Measurements from ENCODE around the gene GJD4. TPM values are rescaled to one million over a fixed set of nuclear protein-coding genes. Genes with fewer than 3 reads are reported as not detected.

Gene GJD4
- total and polyA plus RNA-seq, 2 experiments from 2014 or later: not detected

- Histone ChIP-seq H3F3A (replicated peaks; ENCODE audit: low read depth) (no peaks in the 10 kb centered on the region), H3K4me2 (no peak overlapping the region), H3K4me1 (ENCODE audit: insufficient read depth) (no peaks in the 10 kb centered on the region), H2AFZ (no peak overlapping the region), H3K27me3 (ENCODE audit: insufficient read depth) (no peaks in the 10 kb centered on the region), H3K9me2 (ENCODE audit: insufficient read depth) (no peaks in the 10 kb centered on the region), H4K20me1 (replicated peaks; ENCODE audit: insufficient read depth) (no peaks in the 10 kb centered on the region; the same call in 1 of the 2 replicates), H3K27ac (ENCODE audit: low read depth) (no peak overlapping the region), H3K79me2 (replicated peaks; ENCODE audit: insufficient read depth) (no peaks in the 10 kb centered on the region), H3K4me3 (no peak overlapping the region), H3K36me3 (ENCODE audit: insufficient read depth) (no peaks in the 10 kb centered on the region)
- no peak overlapping the region for H3K27ac Mint-ChIP-seq
- peaks cover 20% of the 10 kb centered on the region for H3K36me3 Mint-ChIP-seq (ENCODE audit: low read depth)
- H3K4me3 Mint-ChIP-seq: no peak overlapping the region
- TF ChIP-seq CTCF (conservative IDR thresholded peaks at IDR 0.05; ENCODE audit: low read depth in 2 of 2) (no peak), REST (IDR thresholded peaks at IDR 0.05; ENCODE audit: unreplicated experiment) (no peak), POLR2AphosphoS5 (IDR thresholded peaks at IDR 0.05; ENCODE audit: low read depth) (no peak), ZNF331 (CRISPR knock-in tag; IDR thresholded peaks at IDR 0.05; ENCODE audit: low read depth) (no peak)
- ATAC-seq (no peak; the same call in 2 of the 3 replicates), DNase-seq (ENCODE audit: low spot score) (no peak)
- no peaks in the 10 kb centered on the region; the same call in 1 of the 3 replicates for H3K4me1 Mint-ChIP-seq
- peaks cover 7% of the 10 kb centered on the region for H3K27me3 Mint-ChIP-seq (ENCODE audit: insufficient read depth, low read depth, poor library complexity)
- H3K9me3 Mint-ChIP-seq: no peaks in the 10 kb centered on the region
These were observed 39.5 kb upstream of the GJD4 start for GRCh38 chr10:35565602-35566081.

GRCh38 chr10:35567951-35568350 lies 37.2 kb upstream of the GJD4 start:
- Mint-ChIP-seq H3K4me3 (no peak overlapping the region), H3K27ac (no peak overlapping the region), H3K4me1 (no peaks in the 10 kb centered on the region; the same call in 1 of the 3 replicates), H3K36me3 (ENCODE audit: low read depth) (peaks cover 20% of the 10 kb centered on the region), H3K27me3 (ENCODE audit: insufficient read depth, low read depth, poor library complexity) (peaks cover 7% of the 10 kb centered on the region), H3K9me3 (no peaks in the 10 kb centered on the region)
- Histone ChIP-seq H3F3A (replicated peaks; ENCODE audit: low read depth) (no peaks in the 10 kb centered on the region), H3K4me2 (no peak overlapping the region), H4K20me1 (replicated peaks; ENCODE audit: insufficient read depth) (no peaks in the 10 kb centered on the region; the same call in 1 of the 2 replicates), H3K27ac (ENCODE audit: low read depth) (no peak overlapping the region), H3K4me1 (ENCODE audit: insufficient read depth) (no peaks in the 10 kb centered on the region), H3K79me2 (replicated peaks; ENCODE audit: insufficient read depth) (no peaks in the 10 kb centered on the region), H3K27me3 (ENCODE audit: insufficient read depth) (no peaks in the 10 kb centered on the region), H2AFZ (no peak overlapping the region), H3K9me2 (ENCODE audit: insufficient read depth) (no peaks in the 10 kb centered on the region), H3K36me3 (ENCODE audit: insufficient read depth) (no peaks in the 10 kb centered on the region), H3K4me3 (no peak overlapping the region)
- DNase-seq (ENCODE audit: low spot score): no peak
- TF ChIP-seq STAT1 (IDR thresholded peaks at IDR 0.05; ENCODE audit: unreplicated experiment): no peak
- no peak for TF ChIP-seq JUNB (IDR thresholded peaks at IDR 0.05; ENCODE audit: unreplicated experiment)
- TF ChIP-seq CREB1 (CRISPR knock-in tag; IDR thresholded peaks at IDR 0.05; ENCODE audit: low read depth): no peak
- TF ChIP-seq NANOG (IDR thresholded peaks at IDR 0.05; ENCODE audit: borderline replicate concordance): no peak
- no peak for TF ChIP-seq ZNF331 (CRISPR knock-in tag; IDR thresholded peaks at IDR 0.05; ENCODE audit: low read depth)
- TF ChIP-seq CTCF (conservative IDR thresholded peaks at IDR 0.05; ENCODE audit: low read depth in 2 of 2): no peak
- ATAC-seq: no peak
